ENCODE results near the gene CR1L. TPM values are rescaled to one million over a fixed set of nuclear protein-coding genes. Genes with fewer than 3 reads are reported as not detected.

Gene CR1L
- total and polyA plus RNA-seq, 9 of the 15 experiments (the other 6 are each of a cell fraction or from before 2014, with no cell fraction given) = 10.1 to 74.8 (median 34.3) TPM

DNA sequence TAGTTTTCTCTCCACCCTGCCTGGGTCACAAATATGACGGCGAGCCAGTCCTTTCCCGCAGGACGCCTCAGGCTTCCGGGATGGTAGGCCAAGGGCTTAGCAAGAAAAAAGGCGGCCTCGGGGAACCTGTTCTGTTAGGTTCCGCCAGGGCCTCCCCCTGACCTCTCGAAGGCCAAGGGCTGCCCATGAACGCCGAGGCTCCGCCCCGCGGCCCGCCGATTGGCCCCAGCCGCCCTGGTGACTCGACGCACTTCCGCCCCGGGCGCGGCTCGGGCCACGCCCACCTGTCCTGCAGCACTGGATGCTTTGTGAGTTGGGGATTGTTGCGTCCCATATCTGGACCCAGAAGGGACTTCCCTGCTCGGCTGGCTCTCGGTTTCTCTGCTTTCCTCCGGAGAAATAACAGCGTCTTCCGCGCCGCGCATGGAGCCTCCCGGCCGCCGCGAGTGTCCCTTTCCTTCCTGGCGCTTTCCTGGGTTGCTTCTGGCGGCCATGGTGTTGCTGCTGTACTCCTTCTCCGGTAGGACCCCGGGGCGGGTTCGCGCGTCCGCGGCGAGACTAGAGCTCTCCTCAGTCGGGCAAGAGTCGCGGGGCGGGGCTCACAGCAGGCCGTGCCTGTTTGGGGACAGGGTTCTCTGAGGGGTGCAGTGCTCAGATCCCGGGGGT lies 107.0 kb downstream of the CR1L start, which contains the start of gene CD46 (continued):
- TF ChIP-seq DIDO1 (tag; IDR thresholded peaks at IDR 0.05; ENCODE audit: low read depth) (no peak), PHF20 (IDR thresholded peaks at IDR 0.05; ENCODE audit: partially characterized antibody) (no peak), ZNF57 (CRISPR knock-in tag; IDR thresholded peaks at IDR 0.05) (no peak), ZNF12 (CRISPR knock-in tag; IDR thresholded peaks at IDR 0.05) (no peak), PRMT5 (CRISPR knock-in tag; IDR thresholded peaks at IDR 0.05) (no peak), RUNX1 (IDR thresholded peaks at IDR 0.05; ENCODE audit: low read depth) (no peak), CCAR2 (IDR thresholded peaks at IDR 0.05; ENCODE audit: low read depth, low read length) (no peak), KAT8 (IDR thresholded peaks at IDR 0.05; ENCODE audit: low read depth) (no peak), NR2C2 (CRISPR knock-in tag; IDR thresholded peaks at IDR 0.05) (peak; percentile 64; the same call in 1 of the 2 replicates), NR2C2 (tag; IDR thresholded peaks at IDR 0.05) (peak; percentile 96), ZC3H4 (CRISPR knock-in tag; IDR thresholded peaks at IDR 0.05; ENCODE audit: borderline replicate concordance) (no peak), XRCC3 (IDR thresholded peaks at IDR 0.05) (no peak), SNRNP70 (optimal IDR thresholded peaks at IDR 0.05; ENCODE audit: low read depth, low read length) (no peak), ZNF263 (CRISPR knock-in tag; IDR thresholded peaks at IDR 0.05; ENCODE audit: borderline replicate concordance) (peak; percentile 11; the same call in 1 of the 2 replicates), SAFB (IDR thresholded peaks at IDR 0.05; ENCODE audit: borderline replicate concordance, low read depth, low read length) (no peak), NCOA4 (IDR thresholded peaks at IDR 0.05; ENCODE audit: partially characterized antibody) (no peak), CAMTA2 (CRISPR knock-in tag; conservative IDR thresholded peaks at IDR 0.05) (no peak), ZKSCAN3 (CRISPR knock-in tag; IDR thresholded peaks at IDR 0.05) (no peak)
- TF ChIP-seq, protein P1, sequence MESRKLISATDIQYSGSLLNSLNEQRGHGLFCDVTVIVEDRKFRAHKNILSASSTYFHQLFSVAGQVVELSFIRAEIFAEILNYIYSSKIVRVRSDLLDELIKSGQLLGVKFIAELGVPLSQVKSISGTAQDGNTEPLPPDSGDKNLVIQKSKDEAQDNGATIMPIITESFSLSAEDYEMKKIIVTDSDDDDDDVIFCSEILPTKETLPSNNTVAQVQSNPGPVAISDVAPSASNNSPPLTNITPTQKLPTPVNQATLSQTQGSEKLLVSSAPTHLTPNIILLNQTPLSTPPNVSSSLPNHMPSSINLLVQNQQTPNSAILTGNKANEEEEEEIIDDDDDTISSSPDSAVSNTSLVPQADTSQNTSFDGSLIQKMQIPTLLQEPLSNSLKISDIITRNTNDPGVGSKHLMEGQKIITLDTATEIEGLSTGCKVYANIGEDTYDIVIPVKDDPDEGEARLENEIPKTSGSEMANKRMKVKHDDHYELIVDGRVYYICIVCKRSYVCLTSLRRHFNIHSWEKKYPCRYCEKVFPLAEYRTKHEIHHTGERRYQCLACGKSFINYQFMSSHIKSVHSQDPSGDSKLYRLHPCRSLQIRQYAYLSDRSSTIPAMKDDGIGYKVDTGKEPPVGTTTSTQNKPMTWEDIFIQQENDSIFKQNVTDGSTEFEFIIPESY (CRISPR knock-in tag; IDR thresholded peaks at IDR 0.05) = no peak
- TF ChIP-seq, protein P2, sequence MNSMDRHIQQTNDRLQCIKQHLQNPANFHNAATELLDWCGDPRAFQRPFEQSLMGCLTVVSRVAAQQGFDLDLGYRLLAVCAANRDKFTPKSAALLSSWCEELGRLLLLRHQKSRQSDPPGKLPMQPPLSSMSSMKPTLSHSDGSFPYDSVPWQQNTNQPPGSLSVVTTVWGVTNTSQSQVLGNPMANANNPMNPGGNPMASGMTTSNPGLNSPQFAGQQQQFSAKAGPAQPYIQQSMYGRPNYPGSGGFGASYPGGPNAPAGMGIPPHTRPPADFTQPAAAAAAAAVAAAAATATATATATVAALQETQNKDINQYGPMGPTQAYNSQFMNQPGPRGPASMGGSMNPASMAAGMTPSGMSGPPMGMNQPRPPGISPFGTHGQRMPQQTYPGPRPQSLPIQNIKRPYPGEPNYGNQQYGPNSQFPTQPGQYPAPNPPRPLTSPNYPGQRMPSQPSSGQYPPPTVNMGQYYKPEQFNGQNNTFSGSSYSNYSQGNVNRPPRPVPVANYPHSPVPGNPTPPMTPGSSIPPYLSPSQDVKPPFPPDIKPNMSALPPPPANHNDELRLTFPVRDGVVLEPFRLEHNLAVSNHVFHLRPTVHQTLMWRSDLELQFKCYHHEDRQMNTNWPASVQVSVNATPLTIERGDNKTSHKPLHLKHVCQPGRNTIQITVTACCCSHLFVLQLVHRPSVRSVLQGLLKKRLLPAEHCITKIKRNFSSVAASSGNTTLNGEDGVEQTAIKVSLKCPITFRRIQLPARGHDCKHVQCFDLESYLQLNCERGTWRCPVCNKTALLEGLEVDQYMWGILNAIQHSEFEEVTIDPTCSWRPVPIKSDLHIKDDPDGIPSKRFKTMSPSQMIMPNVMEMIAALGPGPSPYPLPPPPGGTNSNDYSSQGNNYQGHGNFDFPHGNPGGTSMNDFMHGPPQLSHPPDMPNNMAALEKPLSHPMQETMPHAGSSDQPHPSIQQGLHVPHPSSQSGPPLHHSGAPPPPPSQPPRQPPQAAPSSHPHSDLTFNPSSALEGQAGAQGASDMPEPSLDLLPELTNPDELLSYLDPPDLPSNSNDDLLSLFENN (IDR thresholded peaks at IDR 0.05; ENCODE audit: low read depth in 2 of 2, low read length in 2 of 2) = peak in 1 of 2 experiments; percentile 55; a peak in 1 of 4 replicates
- TF ChIP-seq, protein P3, sequence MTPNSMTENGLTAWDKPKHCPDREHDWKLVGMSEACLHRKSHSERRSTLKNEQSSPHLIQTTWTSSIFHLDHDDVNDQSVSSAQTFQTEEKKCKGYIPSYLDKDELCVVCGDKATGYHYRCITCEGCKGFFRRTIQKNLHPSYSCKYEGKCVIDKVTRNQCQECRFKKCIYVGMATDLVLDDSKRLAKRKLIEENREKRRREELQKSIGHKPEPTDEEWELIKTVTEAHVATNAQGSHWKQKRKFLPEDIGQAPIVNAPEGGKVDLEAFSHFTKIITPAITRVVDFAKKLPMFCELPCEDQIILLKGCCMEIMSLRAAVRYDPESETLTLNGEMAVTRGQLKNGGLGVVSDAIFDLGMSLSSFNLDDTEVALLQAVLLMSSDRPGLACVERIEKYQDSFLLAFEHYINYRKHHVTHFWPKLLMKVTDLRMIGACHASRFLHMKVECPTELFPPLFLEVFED (CRISPR knock-in tag; conservative IDR thresholded peaks at IDR 0.05) = no peak
- TF ChIP-seq, protein P4, sequence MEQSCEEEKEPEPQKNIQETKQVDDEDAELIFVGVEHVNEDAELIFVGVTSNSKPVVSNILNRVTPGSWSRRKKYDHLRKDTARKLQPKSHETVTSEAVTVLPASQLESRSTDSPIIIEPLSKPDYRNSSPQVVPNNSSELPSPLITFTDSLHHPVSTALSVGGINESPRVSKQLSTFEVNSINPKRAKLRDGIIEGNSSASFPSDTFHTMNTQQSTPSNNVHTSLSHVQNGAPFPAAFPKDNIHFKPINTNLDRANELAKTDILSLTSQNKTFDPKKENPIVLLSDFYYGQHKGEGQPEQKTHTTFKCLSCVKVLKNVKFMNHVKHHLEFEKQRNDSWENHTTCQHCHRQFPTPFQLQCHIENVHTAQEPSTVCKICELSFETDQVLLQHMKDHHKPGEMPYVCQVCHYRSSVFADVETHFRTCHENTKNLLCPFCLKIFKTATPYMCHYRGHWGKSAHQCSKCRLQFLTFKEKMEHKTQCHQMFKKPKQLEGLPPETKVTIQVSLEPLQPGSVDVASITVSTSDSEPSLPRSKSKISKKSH (CRISPR knock-in tag; IDR thresholded peaks at IDR 0.05) = no peak

Data from K562 (cell line).